Stimulated activated CD4-positive, alpha-beta T cell treated with anti-CD3 and anti-CD28 coated beads, Interleukin-2, amount 100 ng/mL, for 4 hours (primary cell): Measurements from ENCODE around the gene EML5.
"Not testable (repeated sequence)": the region's sequence is repeated elsewhere in the genome, so short reads cannot be mapped to it uniquely, and the experiment has no call there.

Source experiments
- DNase-seq: peaks from one replicate; pipeline ENCODE4 v3.0.0-alpha.2; 2020; ENCODE audit warnings: low read depth

The EML5 gene

GRCh38 chr14:88802596-88802995 is 9.8 kb upstream of the EML5 start:
- no peak for DNase-seq

DNA sequence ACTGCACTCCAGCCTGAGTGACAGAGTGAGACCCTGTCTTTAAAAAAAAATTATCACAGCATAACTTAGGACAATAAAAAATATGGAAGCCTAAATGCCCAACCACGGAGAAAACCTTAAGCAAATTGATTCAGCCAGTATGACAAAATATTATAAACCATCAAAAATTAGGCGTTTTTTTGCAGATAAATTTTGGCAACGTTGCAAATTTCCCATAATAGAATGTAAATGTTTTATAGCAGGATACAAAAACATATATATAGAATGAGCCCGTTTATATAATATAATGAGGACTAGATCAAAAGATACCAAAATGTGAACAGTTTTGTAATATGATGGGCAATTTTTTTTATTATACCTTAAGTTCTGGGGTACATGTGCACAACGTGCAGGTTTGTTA is 6.8 kb upstream of the EML5 start:
- DNase-seq, result no peak

DNA sequence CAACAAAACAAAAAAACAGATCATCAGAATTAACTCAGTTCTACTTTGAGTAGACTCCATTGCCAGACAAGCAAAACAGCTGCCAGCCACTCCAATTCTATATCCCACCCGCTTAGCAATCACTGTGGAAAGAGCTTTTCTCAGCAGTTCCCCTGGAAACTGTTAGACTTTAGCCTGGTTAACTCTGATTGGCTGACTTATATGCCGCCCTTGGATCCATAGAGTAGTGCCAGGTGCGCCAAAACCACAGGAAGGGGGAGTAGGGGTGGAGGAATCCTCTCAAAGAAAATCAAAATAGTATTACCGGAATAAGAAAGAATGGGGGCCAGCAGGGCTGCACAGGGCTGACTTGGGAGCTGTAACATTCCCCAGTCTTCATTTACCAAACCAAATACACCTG is 5.4 kb upstream of the EML5 start:
- DNase-seq, result no peak

DNA sequence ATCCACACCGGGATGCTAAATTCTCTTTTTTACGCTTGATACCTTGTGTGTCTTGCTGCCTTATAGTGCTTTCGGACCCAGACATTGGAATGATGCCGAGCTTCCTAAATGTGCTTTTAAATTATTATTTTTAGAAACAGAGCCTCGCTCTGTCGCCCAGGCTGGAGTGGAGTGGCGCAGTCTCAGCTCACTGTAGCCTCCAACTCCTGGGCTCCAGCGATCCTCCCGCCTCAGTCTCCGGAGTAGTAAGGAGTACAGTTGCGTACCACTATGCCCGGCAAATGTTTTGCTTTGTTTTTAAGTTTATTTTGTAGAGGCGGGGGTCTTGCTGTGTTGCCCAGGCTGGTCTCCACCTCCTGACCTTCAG is 489 bp upstream of the EML5 start:
- no peak for DNase-seq

DNA sequence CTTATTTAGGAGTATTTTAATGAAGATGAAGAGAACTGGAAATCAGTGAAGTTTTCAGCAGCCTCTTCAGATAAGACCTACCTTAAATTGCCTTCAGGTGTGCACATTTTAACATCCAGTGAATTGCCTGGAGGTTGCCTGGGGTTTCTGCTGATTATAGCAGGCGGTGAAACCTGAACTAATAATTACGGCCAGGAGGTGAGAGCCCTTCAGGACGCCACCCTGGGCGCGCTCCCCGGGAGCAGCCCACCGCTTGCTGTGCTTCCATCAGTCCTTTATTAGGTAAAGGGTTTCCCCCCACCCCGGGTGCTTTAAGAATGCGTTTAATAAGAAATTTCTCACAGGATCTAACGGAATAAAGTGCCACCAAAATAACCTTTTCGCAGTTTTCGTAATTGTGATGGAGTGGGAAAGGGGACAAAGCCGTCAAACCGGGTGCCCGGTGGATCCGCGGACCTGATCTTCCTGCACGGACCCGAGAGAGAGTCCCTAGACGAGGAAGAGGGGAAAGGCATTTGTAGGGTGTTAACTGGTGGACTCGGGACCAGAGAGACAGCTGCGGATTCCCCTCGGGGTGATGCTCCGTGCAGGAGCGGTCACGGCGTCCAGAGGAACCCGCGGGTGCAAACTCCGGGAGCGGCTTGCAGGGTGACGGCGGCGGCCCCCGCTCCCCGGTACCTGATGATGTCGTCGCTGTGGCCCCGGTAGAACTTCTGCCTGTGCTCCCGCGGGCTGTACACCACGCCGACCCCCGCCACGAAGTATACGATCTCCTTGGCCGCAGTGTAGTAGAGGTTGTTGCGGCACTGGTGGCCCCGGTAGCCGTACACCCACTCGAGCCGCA is 902 bp downstream of the EML5 start:
- peak; percentile 9 for DNase-seq

- no peak for DNase-seq
Measured at GRCh38 chr14:88791252-88791621, 1.5 kb downstream of the EML5 start.

GRCh38 chr14:88790501-88791251 is 2.1 kb downstream of the EML5 start:
- no peak for DNase-seq

DNA sequence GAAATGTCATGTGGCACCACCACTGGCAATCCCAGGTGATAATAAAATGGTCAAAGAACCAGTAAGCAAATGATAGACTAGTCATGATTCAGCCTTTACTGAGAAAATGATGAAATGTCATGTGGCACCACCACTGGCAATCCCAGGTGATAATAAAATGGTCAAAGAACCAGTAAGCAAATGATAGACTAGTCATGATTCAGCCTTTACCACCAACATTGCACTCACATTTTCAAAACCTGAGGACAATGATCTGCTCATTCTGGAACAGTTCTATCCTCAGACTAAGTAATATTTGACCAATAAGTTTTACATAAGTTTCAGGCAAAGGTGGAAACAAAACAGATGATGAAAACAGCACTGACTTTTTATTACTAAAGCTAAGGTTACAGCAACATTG is 3.2 kb downstream of the EML5 start:
- not testable (repeated sequence) for DNase-seq

DNA sequence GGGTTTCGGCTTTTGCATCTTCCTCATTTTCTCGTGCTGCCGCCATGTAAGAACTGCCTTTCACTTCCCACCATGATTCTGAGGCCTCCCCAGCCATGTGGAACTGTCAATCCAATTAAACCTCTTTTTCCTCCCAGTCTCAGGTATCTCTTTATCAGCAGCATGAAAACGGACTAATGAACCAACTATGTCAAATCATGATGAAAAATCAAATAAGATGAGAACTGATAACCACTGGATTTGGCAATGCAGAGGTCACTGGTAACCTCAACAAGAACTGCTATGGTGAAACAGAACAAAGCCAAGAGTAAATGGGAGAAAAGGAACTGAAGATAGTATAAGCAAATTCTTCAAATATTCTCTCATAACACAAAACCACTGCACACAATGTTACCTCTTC is 6.0 kb downstream of the EML5 start:
- no peak for DNase-seq

DNA sequence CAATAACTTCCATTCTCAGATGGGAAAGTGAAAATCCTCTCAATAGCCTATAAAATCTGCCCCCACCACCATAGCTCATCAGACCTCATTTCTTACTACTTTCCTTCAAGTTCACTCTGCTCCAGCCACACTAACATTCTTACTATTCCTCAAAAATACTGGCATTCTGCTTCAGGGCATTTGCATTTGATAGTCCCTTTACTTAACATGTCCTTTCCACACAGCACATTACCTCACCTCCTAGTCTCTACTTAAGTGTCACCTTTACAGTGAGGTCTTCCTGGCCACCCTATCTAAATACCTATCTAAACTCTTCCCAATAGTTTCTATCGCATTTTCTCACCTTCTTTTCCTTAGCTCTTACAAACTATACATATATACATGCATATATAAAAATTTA is 6.8 kb downstream of the EML5 start:
- no peak for DNase-seq

GRCh38 chr14:88775532-88775931 is 17.2 kb downstream of the EML5 start:
- no peak for DNase-seq

DNA sequence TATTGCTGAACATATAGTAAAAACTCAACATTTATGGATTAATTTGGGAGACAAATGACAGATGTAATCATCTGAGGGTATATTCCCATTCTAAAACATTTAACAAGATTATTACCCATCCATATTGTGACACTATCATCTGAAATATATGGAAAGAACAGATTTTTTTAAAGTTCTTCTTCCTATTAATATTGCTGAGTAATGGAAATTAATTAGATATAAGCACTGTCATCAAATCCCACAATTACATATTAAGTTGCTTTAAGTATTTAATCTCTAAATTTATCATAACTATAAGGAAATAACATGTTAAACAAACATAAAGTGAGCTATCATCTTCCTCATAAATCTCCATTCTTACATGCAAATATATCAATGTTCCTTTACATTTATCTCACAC is 22.0 kb downstream of the EML5 start:
- no peak for DNase-seq

DNA sequence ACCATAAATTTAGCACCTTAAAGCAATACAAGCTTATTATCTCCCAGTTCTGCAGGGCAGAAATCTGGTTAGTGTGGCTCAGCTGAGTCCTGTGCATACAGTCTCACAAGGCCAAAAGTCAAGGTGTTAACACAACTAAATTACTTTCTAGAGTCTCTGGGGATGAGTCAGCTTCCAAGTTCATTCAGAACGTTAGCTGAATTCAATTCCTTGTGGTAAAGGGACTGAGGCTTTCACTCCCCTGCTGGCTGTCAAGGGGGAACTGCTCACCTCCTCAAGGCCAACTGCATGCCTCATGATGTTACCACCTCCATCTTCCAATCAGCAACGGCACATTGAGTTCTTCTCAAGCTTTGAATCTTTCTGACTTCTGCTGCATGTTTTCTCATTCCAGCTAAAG is 27.6 kb downstream of the EML5 start:
- no peak for DNase-seq

DNA sequence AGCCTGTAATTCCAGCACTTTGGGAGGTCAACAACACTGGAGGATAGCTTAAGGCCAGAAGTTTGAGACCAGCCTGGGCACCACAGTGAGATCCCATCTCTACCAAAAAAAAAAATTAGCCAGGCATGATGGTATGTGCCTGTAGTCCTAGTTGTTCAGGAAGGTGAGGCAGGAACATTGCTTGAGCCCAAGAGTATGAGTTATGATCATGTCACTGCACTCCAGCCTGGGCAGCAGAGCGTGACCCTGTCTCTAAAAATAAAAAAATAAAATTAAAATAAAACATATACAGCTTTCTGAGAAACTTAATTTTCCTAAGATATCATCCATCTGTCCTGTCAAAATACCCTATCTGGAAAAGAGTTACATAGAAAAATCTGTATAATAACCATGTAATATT is 38.9 kb downstream of the EML5 start:
- no peak for DNase-seq

DNA sequence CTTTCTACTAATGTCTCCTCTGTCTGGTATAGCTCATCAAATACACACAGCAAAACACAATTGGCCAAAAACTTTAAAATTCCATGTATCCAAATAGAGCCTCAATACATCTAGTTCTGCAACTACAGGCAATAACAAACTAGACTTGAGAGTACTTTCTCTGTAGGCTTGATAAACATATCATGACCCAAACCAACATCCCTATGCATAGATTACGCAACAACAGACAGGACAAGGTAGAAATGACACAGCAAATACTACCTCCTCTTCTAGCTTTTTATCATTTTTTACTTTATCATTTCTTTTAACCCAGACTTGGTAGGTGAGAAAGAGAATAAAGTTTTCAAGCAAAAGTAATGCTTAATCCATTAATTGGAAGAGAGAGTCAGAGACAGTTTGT is 41.8 kb downstream of the EML5 start:
- DNase-seq, result no peak

GRCh38 chr14:88750413-88750812 is 42.3 kb downstream of the EML5 start:
- DNase-seq, result no peak

- no peak for DNase-seq
Measured at GRCh38 chr14:88749139-88749538, 43.6 kb downstream of the EML5 start.

GRCh38 chr14:88748288-88748687 is 44.5 kb downstream of the EML5 start:
- DNase-seq, result no peak

DNA sequence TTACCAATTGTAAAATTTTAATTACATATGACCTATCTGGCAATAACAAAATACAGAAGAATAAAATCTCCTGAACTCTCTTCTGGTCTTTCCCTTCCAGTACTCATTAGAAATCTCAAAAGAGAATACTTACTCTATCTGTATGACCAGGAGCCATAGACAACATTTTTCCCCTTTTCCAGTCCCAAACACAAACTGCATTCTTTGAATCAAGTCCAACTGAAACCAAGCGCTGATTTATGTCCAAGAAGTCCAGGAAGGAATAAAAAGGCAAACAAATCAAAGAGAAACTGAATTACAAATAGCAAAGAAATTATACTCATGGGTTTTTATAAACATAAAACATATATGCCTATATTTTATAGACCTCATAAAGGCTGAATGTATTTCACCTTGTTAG is 46.7 kb downstream of the EML5 start:
- DNase-seq, result no peak

DNA sequence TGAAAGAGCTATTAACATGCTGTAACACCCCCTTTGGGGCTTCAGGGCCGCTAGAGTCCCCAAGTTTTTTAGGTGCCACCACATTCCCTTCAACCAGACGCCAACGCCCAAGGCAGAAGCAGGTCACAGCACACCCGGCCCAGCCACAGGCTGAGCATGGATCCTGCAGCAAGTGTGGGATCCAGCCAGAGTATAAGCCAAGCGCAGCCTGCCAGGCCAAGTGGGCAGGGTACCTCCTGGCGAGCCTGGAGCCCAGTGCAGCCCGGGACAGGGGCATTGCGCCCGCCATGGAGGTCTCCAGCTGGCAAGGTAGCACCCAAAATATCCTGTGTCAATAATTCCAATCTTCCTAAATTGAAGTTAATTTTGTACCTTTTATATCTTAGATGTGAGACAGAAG is 55.5 kb downstream of the EML5 start:
- no peak for DNase-seq

GRCh38 chr14:88733121-88733520 is 59.6 kb downstream of the EML5 start:
- no peak for DNase-seq

GRCh38 chr14:88729159-88729558 is 63.6 kb downstream of the EML5 start:
- DNase-seq, result no peak

DNA sequence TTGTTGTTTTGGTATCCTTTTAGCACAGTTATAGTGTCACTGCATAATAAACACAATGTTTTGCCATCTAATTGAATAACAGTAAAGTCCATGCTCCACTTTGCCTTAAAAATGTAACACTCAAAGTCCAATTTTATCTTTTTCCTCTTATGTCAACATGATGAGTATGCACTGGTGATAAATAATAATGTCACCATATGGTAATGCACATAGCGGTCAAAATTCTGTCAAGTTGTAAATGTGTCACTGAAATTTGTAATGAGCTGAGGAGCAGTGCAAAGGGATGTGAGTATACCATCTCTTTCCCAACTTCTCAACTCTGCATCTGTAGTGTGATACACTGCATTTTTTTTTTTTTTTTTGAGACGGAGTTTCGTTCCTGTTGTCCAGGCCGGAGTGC is 65.7 kb downstream of the EML5 start:
- no peak for DNase-seq

- no peak for DNase-seq
Measured at GRCh38 chr14:88710709-88711108, 82.0 kb downstream of the EML5 start.
